WTC11 (cell line): ENCODE measurements around the gene TIPRL. TPM values are rescaled to one million over a fixed set of nuclear protein-coding genes. Genes with fewer than 3 reads are reported as not detected.
A peak's percentile ranks its signal among the peaks of the same experiment; 100 is the strongest.

Experiments
- ATAC-seq: fragments of 200-7000 bp; cut with Tn5 transposase; 2 replicates; pipeline ENCODE4 v1.10.0; 2021; ENCODE audit warnings: mild to moderate bottlenecking, moderate library complexity
- CTCF ChIA-PET: fragments of 300-600 bp; sonication (Branson Sonifier 250); formaldehyde crosslinking; loops from one replicate; lab custom pipeline; 2021; ENCODE audit warnings: antibody characterized with exemption; lab: Charles Lee
- POLR2A ChIA-PET: fragments of 350-600 bp; sonication (Branson Sonifier 250); formaldehyde crosslinking; loops from one replicate; lab custom pipeline; 2021; ENCODE audit warnings: antibody characterized with exemption; lab: Charles Lee
- DNase-seq: peaks from one replicate; pipeline ENCODE4 v3.0.0; 2021; ENCODE audit warnings: low spot score
- H3K27ac Mint-ChIP-seq: 2 replicates; pipeline ENCODE4 v1.8.0; 2021; ENCODE audit warnings: mixed read lengths
- H3K27me3 Mint-ChIP-seq: 2 replicates; pipeline ENCODE4 v1.8.0; 2021; ENCODE audit warnings: low read depth, mild to moderate bottlenecking, moderate library complexity, mixed read lengths
- H3K36me3 Mint-ChIP-seq: 2 replicates; pipeline ENCODE4 v1.8.0; 2021; ENCODE audit warnings: mixed read lengths
- H3K4me1 Mint-ChIP-seq: 2 replicates; pipeline ENCODE4 v1.8.0; 2022; ENCODE audit warnings: mixed read lengths
- H3K4me3 Mint-ChIP-seq: 2 replicates; pipeline ENCODE4 v1.8.0; 2021; ENCODE audit warnings: mild to moderate bottlenecking, moderate library complexity, mixed read lengths
- H3K9me3 Mint-ChIP-seq: 2 replicates; pipeline ENCODE4 v1.8.0; 2021; ENCODE audit warnings: mixed read lengths
- AR ChIP-seq: fragments of 250-450 bp; sonication (Bioruptor Pico); IDR thresholded peaks from 2 replicates; pipeline ENCODE4 v1.9.0; 2021; ENCODE audit warnings: mild to moderate bottlenecking
- CREM ChIP-seq: sonication (generic); formaldehyde crosslinking; IDR thresholded peaks from 2 replicates; pipeline ENCODE4 v1.8.1; 2022; ENCODE audit warnings: mild to moderate bottlenecking, missing genetic modification reagents, moderate library complexity
- E2F5 ChIP-seq: sonication (generic); formaldehyde crosslinking; IDR thresholded peaks from 2 replicates; pipeline ENCODE4 v1.8.1; 2022; ENCODE audit warnings: mild to moderate bottlenecking, moderate library complexity, missing genetic modification reagents
- ELF4 ChIP-seq: sonication (generic); formaldehyde crosslinking; IDR thresholded peaks from 2 replicates; pipeline ENCODE4 v1.8.1; 2022; ENCODE audit warnings: low read depth, mild to moderate bottlenecking, moderate library complexity, missing genetic modification reagents
- ERG ChIP-seq: fragments of 250-450 bp; sonication (Bioruptor Pico); IDR thresholded peaks from 2 replicates; pipeline ENCODE4 v1.8.0; 2021; ENCODE audit warnings: mild to moderate bottlenecking
- FOXP1 ChIP-seq: sonication (generic); formaldehyde crosslinking; IDR thresholded peaks from 2 replicates; pipeline ENCODE4 v1.8.0; 2022; ENCODE audit warnings: missing genetic modification reagents, mild to moderate bottlenecking, moderate library complexity, borderline replicate concordance
- GABPB1 ChIP-seq: sonication (generic); formaldehyde crosslinking; IDR thresholded peaks from 2 replicates; pipeline ENCODE4 v1.8.1; 2023; ENCODE audit warnings: mild to moderate bottlenecking, missing genetic modification reagents
- GRHL2 ChIP-seq: fragments of 250-450 bp; sonication (Bioruptor Pico); IDR thresholded peaks from 2 replicates; pipeline ENCODE4 v1.8.0; 2022; ENCODE audit warnings: mild to moderate bottlenecking, moderate library complexity; ENCODE audit not compliant: insufficient replicate concordance, severe bottlenecking
- GTF2I ChIP-seq: fragments of 250-450 bp; sonication (Bioruptor Pico); conservative IDR thresholded peaks from 2 replicates; pipeline ENCODE4 v1.4.0; 2021; ENCODE audit warnings: mild to moderate bottlenecking
- HMGXB4 ChIP-seq: sonication (generic); formaldehyde crosslinking; IDR thresholded peaks from 2 replicates; pipeline ENCODE4 v1.8.1; 2023; ENCODE audit warnings: mild to moderate bottlenecking, moderate library complexity, missing genetic modification reagents
- IRF1 ChIP-seq: sonication (generic); formaldehyde crosslinking; IDR thresholded peaks from 2 replicates; pipeline ENCODE4 v1.8.0; 2023; ENCODE audit warnings: missing genetic modification reagents
- KAT7 ChIP-seq: sonication (generic); formaldehyde crosslinking; IDR thresholded peaks from 2 replicates; pipeline ENCODE4 v1.8.1; 2023; ENCODE audit warnings: missing genetic modification reagents, mild to moderate bottlenecking, borderline replicate concordance
- MLX ChIP-seq: sonication (generic); formaldehyde crosslinking; IDR thresholded peaks from 2 replicates; pipeline ENCODE4 v1.8.1; 2023; ENCODE audit warnings: mild to moderate bottlenecking, missing genetic modification reagents, moderate library complexity
- MYBL2 ChIP-seq: sonication (generic); formaldehyde crosslinking; IDR thresholded peaks from 2 replicates; pipeline ENCODE4 v1.8.1; 2023; ENCODE audit warnings: mild to moderate bottlenecking, moderate library complexity, missing genetic modification reagents
- OVOL2 ChIP-seq: fragments of 250-450 bp; sonication (Bioruptor Pico); IDR thresholded peaks from 2 replicates; pipeline ENCODE4 v1.9.0; 2021; ENCODE audit warnings: mild to moderate bottlenecking, borderline replicate concordance
- STAT6 ChIP-seq: sonication (generic); formaldehyde crosslinking; conservative IDR thresholded peaks from 2 replicates; pipeline ENCODE4 v1.8.1; 2023; ENCODE audit warnings: mild to moderate bottlenecking, low read depth, missing genetic modification reagents, moderate library complexity
- TEAD1 ChIP-seq: sonication (generic); formaldehyde crosslinking; IDR thresholded peaks from 2 replicates; pipeline ENCODE4 v1.8.0; 2022; ENCODE audit warnings: mild to moderate bottlenecking, missing genetic modification reagents
- ZNF121 ChIP-seq: sonication (generic); formaldehyde crosslinking; IDR thresholded peaks from 2 replicates; pipeline ENCODE4 v1.8.0; 2023; ENCODE audit warnings: missing genetic modification reagents
- total RNA-seq: library from RNA; stranded (reverse); gene quantifications from 3 replicates; pipeline ENCODE4 v1.2.3, GENCODE V29; 2021

TIPRL gene
- total RNA-seq, 1 experiment from 2014 or later = 25.3 TPM

GRCh38 chr1:168195199-168196135, 16.7 kb downstream of the TIPRL start:
- peaks cover 30% of the 10 kb centered on the region for H3K36me3 Mint-ChIP-seq
- no peak for DNase-seq

GRCh38 chr1:168199056-168199455, 20.3 kb downstream of the TIPRL start:
- ChIA-PET CTCF (no interaction called here), POLR2A (no interaction called here)
- no peaks in the 10 kb centered on the region for H3K27me3 Mint-ChIP-seq
- peaks cover 10% of the 10 kb centered on the region for H3K4me1 Mint-ChIP-seq
- TF ChIP-seq HMGXB4 (CRISPR knock-in tag) (no peak), GTF2I (CRISPR knock-in tag) (no peak), ERG (no peak), KAT7 (CRISPR knock-in tag) (no peak), E2F5 (CRISPR knock-in tag) (no peak), GABPB1 (no peak), STAT6 (CRISPR knock-in tag) (no peak), GRHL2 (CRISPR knock-in tag) (no peak), TEAD1 (CRISPR knock-in tag) (no peak), FOXP1 (no peak), AR (no peak), IRF1 (CRISPR knock-in tag) (no peak), MLX (CRISPR knock-in tag) (no peak), MYBL2 (CRISPR knock-in tag) (no peak), CREM (no peak)
- no peak for DNase-seq
- no peak overlapping the region for H3K4me3 Mint-ChIP-seq
- peaks cover 13% of the 10 kb centered on the region for H3K36me3 Mint-ChIP-seq
- no peak for ATAC-seq
- H3K27ac Mint-ChIP-seq = no peak overlapping the region
- no peaks in the 10 kb centered on the region for H3K9me3 Mint-ChIP-seq

More at GRCh38 chr1:168195199-168196135, 16.7 kb downstream of the TIPRL start:
- TF ChIP-seq OVOL2 (CRISPR knock-in tag) (no peak), ELF4 (CRISPR knock-in tag) (no peak), ZNF121 (CRISPR knock-in tag) (peak; percentile 78)
- Mint-ChIP-seq H3K9me3 (no peaks in the 10 kb centered on the region), H3K4me3 (no peak overlapping the region), H3K27ac (0 out of 2 replicates have a peak overlapping the region, but pooled peaks have one; percentile 0), H3K27me3 (no peaks in the 10 kb centered on the region), H3K4me1 (peaks cover 4% of the 10 kb centered on the region)
- ChIA-PET CTCF (interaction anchor here (1.1 to 1.5 kb wide), 2 partner anchors 40 to 113 kb away, joined by 5 to 9 read pairs; no protein-coding TSS in a partner anchor), POLR2A (no interaction called here)
- ATAC-seq = peak; percentile 80
